GM10248 (cell line): ENCODE results near the gene ARHGAP24.

Experiments
- CTCF ChIA-PET: fragments of 300-600 bp; sonication (Branson Sonifier 250); formaldehyde crosslinking; extraction: SDS; loops from one replicate; lab custom pipeline; 2021; ENCODE audit warnings: antibody characterized with exemption; lab: Yijun Ruan, JAX
- POLR2A ChIA-PET: fragments of 350-650 bp; sonication (Branson Sonifier 250); formaldehyde crosslinking; extraction: SDS; loops from one replicate; lab custom pipeline; 2020; ENCODE audit warnings: antibody characterized with exemption; lab: Yijun Ruan, JAX
- DNase-seq: peaks from one replicate; pipeline ENCODE4 v3.0.0; 2012; ENCODE audit errors: extremely low spot score
- TF ChIP-seq, protein P1 (sequence below): IDR thresholded peaks from 2 replicates; pipeline ENCODE4 v1.5.1; 2012; ENCODE audit warnings: mild to moderate bottlenecking, low read depth; ENCODE audit errors: extremely low read depth, missing control alignments, control extremely low read depth

The ARHGAP24 gene

DNA sequence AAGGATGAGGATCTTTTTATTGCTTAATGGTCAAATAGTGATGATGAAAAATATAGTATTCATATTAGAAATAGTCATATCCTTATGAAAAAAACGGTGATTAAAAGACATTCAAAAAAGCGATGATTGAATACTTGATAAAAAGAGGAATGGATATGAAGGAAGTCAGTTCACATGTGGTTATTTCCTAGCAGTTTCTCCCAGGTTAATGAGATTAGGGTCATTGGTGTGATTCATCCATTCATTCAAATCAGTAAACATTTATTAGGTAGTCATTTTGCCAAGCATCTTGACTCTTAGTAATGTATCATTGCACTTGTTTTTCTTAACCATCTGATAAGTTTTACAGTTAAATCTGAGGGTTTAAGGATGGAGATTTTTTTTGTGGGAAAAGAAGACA is 294.1 kb downstream of the ARHGAP24 start:
- CTCF ChIA-PET: interaction anchor here (1.5 kb wide), 1 partner anchor 23 kb away, joined by 3 read pairs; no protein-coding TSS in a partner anchor
- TF ChIP-seq, protein P1, sequence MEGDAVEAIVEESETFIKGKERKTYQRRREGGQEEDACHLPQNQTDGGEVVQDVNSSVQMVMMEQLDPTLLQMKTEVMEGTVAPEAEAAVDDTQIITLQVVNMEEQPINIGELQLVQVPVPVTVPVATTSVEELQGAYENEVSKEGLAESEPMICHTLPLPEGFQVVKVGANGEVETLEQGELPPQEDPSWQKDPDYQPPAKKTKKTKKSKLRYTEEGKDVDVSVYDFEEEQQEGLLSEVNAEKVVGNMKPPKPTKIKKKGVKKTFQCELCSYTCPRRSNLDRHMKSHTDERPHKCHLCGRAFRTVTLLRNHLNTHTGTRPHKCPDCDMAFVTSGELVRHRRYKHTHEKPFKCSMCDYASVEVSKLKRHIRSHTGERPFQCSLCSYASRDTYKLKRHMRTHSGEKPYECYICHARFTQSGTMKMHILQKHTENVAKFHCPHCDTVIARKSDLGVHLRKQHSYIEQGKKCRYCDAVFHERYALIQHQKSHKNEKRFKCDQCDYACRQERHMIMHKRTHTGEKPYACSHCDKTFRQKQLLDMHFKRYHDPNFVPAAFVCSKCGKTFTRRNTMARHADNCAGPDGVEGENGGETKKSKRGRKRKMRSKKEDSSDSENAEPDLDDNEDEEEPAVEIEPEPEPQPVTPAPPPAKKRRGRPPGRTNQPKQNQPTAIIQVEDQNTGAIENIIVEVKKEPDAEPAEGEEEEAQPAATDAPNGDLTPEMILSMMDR: no peak
- POLR2A ChIA-PET: no interaction called here
- no peak for DNase-seq

DNA sequence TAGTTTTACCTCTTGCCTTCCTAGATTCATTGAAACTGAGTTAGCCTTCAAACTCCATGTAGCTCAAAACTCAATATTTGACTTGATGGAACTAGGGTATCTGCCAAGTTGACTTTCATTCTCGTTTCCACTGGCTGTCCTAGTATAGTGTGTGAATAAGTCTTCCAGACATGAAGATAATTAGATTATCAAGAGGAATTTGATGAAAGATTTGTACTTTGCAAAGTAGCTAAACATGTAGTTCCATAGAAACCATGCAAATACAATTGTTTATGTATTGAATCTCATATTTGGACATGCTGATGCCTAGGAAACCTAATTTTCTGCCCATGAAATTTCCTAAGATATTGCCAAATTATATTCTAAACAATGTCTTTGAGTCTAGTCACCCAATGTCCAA is 297.5 kb downstream of the ARHGAP24 start:
- POLR2A ChIA-PET: no interaction called here
- DNase-seq: no peak
- CTCF ChIA-PET: interaction anchor here (1.0 to 1.4 kb wide), 5 partner anchors 10 to 25 kb away, joined by 3 to 4 read pairs (median 3); no protein-coding TSS in a partner anchor
- TF ChIP-seq, protein P1: no peak

DNA sequence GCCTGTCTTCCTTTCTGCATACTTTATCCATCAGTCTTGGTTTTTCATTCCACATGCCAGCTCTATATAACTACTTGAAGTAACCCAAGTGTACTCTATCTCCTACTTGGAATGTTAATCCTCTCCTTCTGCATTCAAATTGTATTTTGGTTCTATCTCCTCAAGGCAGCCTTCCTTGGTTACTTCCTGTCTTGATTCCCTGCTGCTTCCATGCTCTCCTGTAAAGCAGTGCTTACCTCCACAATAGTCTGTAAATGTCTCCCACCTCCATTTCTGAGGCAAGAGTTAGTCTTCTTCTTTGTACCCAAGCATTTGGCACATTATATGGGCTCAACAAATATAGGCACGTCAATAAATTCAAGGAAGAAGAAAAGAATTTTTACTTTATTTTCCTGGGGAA is 298.4 kb downstream of the ARHGAP24 start:
- ChIA-PET POLR2A (no interaction called here), CTCF (interaction anchor here (4.0 kb wide), 1 partner anchor 24 kb away, joined by 15 read pairs; no protein-coding TSS in a partner anchor)
- TF ChIP-seq, protein P1: no peak
- no peak for DNase-seq

DNA sequence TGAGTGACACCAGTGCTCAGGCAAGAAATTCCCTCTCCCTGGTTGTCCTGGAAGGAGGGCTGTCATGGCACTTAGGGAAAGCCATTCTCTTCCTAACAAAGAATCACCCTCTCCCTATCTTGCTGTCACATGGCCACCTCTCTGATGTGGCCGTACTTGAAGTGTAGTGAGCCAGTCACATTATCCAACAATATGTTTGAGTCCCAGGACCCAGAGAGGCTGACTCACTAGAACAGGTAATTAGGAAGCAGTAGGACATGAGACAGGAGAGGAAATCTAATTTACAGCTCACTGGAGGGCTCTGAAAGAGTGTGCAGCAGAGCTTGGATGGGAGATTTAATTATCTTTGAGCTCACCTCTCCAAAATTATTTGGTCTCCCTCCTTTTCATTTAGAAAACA is 299.1 kb downstream of the ARHGAP24 start:
- POLR2A ChIA-PET: no interaction called here
- TF ChIP-seq, protein P1: no peak
- no peak for DNase-seq
- CTCF ChIA-PET: interaction anchor here (1.0 to 4.0 kb wide), 2 partner anchors 23 to 26 kb away, joined by 6 to 15 read pairs; no protein-coding TSS in a partner anchor

DNA sequence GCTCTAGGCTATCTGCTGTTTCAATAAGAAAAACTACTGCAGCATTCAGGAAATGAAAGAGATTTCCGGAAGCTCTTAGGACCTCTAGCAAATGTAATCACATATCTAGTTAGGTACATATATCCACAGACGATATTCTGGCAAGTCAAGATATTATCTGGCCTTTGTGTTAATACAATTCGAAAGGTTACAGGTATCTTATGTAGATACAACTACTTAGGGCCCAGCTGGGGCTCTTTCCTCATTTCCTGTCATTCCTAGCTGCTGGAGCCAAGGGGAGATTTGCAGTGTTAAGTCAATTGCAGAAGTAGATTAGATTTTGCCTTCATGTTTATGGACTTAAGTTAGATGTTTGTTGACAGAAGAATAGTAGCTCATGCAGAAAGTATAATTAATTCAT is 299.5 kb downstream of the ARHGAP24 start:
- ChIA-PET POLR2A (no interaction called here), CTCF (interaction anchor here (1.0 to 4.0 kb wide), 2 partner anchors 22 to 26 kb away, joined by 6 to 15 read pairs; no protein-coding TSS in a partner anchor)
- no peak for DNase-seq
- TF ChIP-seq, protein P1: no peak

DNA sequence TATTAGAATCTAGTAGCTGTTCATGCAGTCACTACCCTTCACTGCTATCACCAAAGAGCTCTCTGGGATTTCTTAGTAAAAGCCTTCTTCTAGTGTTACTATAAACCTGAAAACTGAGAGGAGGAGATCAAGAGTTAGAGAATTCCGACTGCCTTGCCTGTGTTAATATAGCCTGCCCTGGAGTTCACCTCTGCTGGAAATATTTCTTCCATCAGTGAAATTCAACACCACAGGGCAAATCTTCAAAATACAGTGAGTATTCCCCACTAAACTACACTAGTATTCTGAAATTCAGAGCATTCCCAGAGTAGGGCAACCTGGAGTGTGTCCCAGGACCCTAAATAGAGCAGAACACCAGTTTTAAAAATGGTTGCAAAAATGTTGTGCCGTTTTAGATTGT is 301.1 kb downstream of the ARHGAP24 start:
- ChIA-PET POLR2A (no interaction called here), CTCF (interaction anchor here (1.1 to 4.0 kb wide), 2 partner anchors 14 to 21 kb away, joined by 4 to 15 read pairs; no protein-coding TSS in a partner anchor)
- DNase-seq: no peak
- TF ChIP-seq, protein P1: no peak

DNA sequence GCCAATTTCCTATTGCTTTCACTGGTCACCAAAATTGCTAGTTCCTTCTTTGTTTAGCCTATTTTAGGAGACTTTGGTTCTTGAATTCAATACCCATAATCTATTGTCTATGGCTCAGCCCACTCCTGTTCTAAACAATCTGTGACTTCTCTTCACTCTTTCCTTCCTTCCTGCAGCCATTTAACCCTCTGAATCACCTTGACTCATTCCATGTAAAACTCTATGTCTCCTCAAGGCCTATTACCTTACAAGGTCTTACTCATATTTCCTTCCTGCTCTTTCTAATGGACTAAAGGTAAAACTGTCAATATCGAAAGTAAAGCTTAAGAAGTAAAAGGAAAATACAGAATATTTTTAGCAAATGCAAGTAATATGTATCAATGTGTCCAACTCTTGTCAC is 301.6 kb downstream of the ARHGAP24 start:
- TF ChIP-seq, protein P1: no peak
- CTCF ChIA-PET: interaction anchor here (4.0 kb wide), 1 partner anchor 20 kb away, joined by 15 read pairs; no protein-coding TSS in a partner anchor
- POLR2A ChIA-PET: no interaction called here

More for the DNA sequence above, 301.6 kb downstream of the ARHGAP24 start:
- DNase-seq: no peak
